ENCODE results near the gene PPP1R3E. TPM values are rescaled to one million over a fixed set of nuclear protein-coding genes. Genes with fewer than 3 reads are reported as not detected.
"Not testable (repeated sequence)": the region's sequence is repeated elsewhere in the genome, so short reads cannot be mapped to it uniquely, and the experiment has no call there.

Gene PPP1R3E
- polyA plus RNA-seq, 3 donors = 0.81 to 16.7 (median 0.88) TPM

DNA sequence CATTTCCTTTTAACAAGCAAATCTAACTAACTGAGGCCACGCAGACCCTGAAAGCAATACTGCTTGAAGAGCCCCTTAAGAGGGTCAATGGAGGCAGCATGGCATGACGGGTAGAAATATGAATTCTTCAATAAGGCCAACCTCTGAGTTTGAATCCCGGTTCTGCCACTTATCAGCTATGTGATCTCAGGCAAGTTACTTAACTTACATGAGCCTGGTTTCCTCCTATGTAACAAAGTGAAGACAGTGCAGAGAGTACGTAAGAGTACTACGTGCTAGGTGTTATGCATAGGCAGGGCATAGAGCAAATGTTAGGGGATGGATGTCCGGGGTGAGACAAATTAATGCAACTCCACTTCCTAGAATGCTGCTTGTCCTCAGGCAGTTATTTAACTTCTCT lies 21.4 kb downstream of the PPP1R3E start:
- intact Hi-C loops (cut with micrococcal nuclease) = loop anchor here in 1 of 2 donors (10.0 kb wide), 1 partner anchor 186 kb away; the partner anchor contains the start of genes ACIN1 and C14orf119
- Histone ChIP-seq H3K27me3 (ENCODE audit: control insufficient read depth in 2 of 2, insufficient read depth in 2 of 2, low read length in 2 of 2) (no peaks in the 10 kb centered on the region), H3K9me3 (replicated peaks in 1 of 2; ENCODE audit: control insufficient read depth in 1 of 2, insufficient read depth in 1 of 2, low read length in 2 of 2) (no peaks in the 10 kb centered on the region), H3K9ac (ENCODE audit: insufficient read depth, low read length, poor library complexity, severe bottlenecking) (no peak overlapping the region), H3K4me1 (ENCODE audit: control insufficient read depth in 1 of 2, insufficient read depth in 2 of 2, low read length in 2 of 2) (peaks cover 9 to 14% of the 10 kb centered on the region in 2 donors), H3K36me3 (replicated peaks in 1 of 2; ENCODE audit: control insufficient read depth in 1 of 2, insufficient read depth in 2 of 2, low read length in 2 of 2) (peaks cover 3 to 16% of the 10 kb centered on the region in 2 donors), H3K4me3 (replicated peaks in 1 of 3; ENCODE audit: low read depth in 2 of 3, low read length in 3 of 3) (no peak overlapping the region), H3K27ac (ENCODE audit: low read depth in 1 of 2, low read length in 2 of 2) (no peak overlapping the region), H2AFZ (ENCODE audit: insufficient read depth, low read depth, low read length, poor library complexity, severe bottlenecking) (no peak overlapping the region), H4K20me1 (ENCODE audit: insufficient read depth, low read length) (peaks cover 5% of the 10 kb centered on the region), H3K79me2 (ENCODE audit: insufficient read depth, low read length) (peaks cover 36% of the 10 kb centered on the region), H3K4me2 (replicated peaks; ENCODE audit: extremely low read depth, low read length, poor library complexity, severe bottlenecking) (no peak overlapping the region)
- H3K4me3 Mint-ChIP-seq = no peak overlapping the region
- no peaks in the 10 kb centered on the region for H3K9me3 Mint-ChIP-seq
- no peak for DNase-seq
- peaks cover 10 to 14% of the 10 kb centered on the region in 2 donors for H3K36me3 Mint-ChIP-seq
- peaks cover 0 to 4% (median 1%) of the 10 kb centered on the region in 3 donors for H3K27me3 Mint-ChIP-seq (ENCODE audit: low read depth in 3 of 3)
- H3K4me1 Mint-ChIP-seq = peaks cover 15% of the 10 kb centered on the region
- H3K27ac Mint-ChIP-seq = no peak overlapping the region
- WGBS (ENCODE audit: insufficient coverage) = 100% methylated on average over 1 of the region's 6 CpGs
- no peak for TF ChIP-seq CTCF (IDR thresholded peaks at IDR 0.05)

GRCh38 chr14:23277928-23278327 lies 24.7 kb downstream of the PPP1R3E start:
- DNase-seq; H3K4me3 ChIP-seq (replicated peaks in 1 of 3; ENCODE audit: low read depth in 2 of 3, low read length in 3 of 3); H3K9ac ChIP-seq (ENCODE audit: insufficient read depth, low read length, poor library complexity, severe bottlenecking); H3K79me2 ChIP-seq (ENCODE audit: insufficient read depth, low read length); H3K9me3 Mint-ChIP-seq; H3K27ac Mint-ChIP-seq; H3K4me3 Mint-ChIP-seq; H4K20me1 ChIP-seq (ENCODE audit: insufficient read depth, low read length); H3K4me2 ChIP-seq (replicated peaks; ENCODE audit: extremely low read depth, low read length, poor library complexity, severe bottlenecking); H2AFZ ChIP-seq (ENCODE audit: insufficient read depth, low read depth, low read length, poor library complexity, severe bottlenecking); H3K9me3 ChIP-seq (replicated peaks in 1 of 2; ENCODE audit: control insufficient read depth in 1 of 2, insufficient read depth in 1 of 2, low read length in 2 of 2); H3K27ac ChIP-seq (ENCODE audit: low read depth in 1 of 2, low read length in 2 of 2); H3K4me1 ChIP-seq (ENCODE audit: control insufficient read depth in 1 of 2, insufficient read depth in 2 of 2, low read length in 2 of 2); intact Hi-C loops (cut with micrococcal nuclease); H3K27me3 Mint-ChIP-seq (ENCODE audit: low read depth in 3 of 3); H3K27me3 ChIP-seq (ENCODE audit: control insufficient read depth in 2 of 2, insufficient read depth in 2 of 2, low read length in 2 of 2): not testable (repeated sequence)
- peaks cover 12% of the 10 kb centered on the region for H3K4me1 Mint-ChIP-seq
- WGBS (ENCODE audit: insufficient coverage) = no CpG with 5 or more reads among the region's 6 CpGs
- H3K36me3 Mint-ChIP-seq = peaks cover 18 to 21% of the 10 kb centered on the region in 2 donors
- peaks cover 6 to 22% of the 10 kb centered on the region in 2 donors for H3K36me3 ChIP-seq (replicated peaks in 1 of 2; ENCODE audit: control insufficient read depth in 1 of 2, insufficient read depth in 2 of 2, low read length in 2 of 2)

Measured in CD14-positive monocyte (primary cell).